ENCODE measurements around the gene PNCK.

Gene PNCK

GRCh38 chrX:153625271-153626024 is 48.2 kb downstream of the PNCK start:
- DNase-seq = no peak

GRCh38 chrX:153624196-153625091 is 49.2 kb downstream of the PNCK start:
- no peak for DNase-seq

- DNase-seq = no peak
These were observed 50.1 kb downstream of the PNCK start for GRCh38 chrX:153623310-153624029.

- DNase-seq = no peak
These were observed 50.8 kb downstream of the PNCK start for GRCh38 chrX:153622661-153623309.

GRCh38 chrX:153621949-153622598 is 51.5 kb downstream of the PNCK start:
- DNase-seq = no peak

GRCh38 chrX:153620576-153620975 is 53.0 kb downstream of the PNCK start:
- DNase-seq = no peak
